ENCODE measurements around the gene AHCYL1.
A peak's percentile ranks its signal among the peaks of the same experiment; 100 is the strongest.
"Not testable (repeated sequence)": the region's sequence is repeated elsewhere in the genome, so short reads cannot be mapped to it uniquely, and the experiment has no call there.

The AHCYL1 gene

DNA sequence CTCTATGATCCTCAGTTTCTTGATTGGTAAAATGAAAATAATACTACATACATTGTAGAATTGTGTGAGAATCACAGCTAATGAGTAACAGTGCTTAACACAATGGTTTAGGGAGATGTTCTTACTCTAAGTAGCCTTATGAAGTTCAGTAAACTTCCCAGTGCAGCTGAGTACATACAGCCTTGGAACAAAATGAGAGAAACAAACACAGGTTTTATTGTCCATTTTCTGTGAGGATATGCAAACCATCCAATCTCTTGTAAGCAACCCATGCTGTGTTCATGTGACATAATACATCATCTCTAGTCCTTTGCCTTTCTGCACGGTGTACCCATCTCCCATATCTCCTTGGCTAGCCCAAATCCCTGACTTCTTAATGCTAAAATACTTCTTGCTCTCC lies 35.2 kb downstream of the AHCYL1 start:
- no peak overlapping the region for H3K4me2 ChIP-seq (ENCODE audit: low read depth, low read length, poor library complexity, severe bottlenecking)
- no peaks in the 10 kb centered on the region for H3F3A ChIP-seq (ENCODE audit: insufficient read depth)

DNA sequence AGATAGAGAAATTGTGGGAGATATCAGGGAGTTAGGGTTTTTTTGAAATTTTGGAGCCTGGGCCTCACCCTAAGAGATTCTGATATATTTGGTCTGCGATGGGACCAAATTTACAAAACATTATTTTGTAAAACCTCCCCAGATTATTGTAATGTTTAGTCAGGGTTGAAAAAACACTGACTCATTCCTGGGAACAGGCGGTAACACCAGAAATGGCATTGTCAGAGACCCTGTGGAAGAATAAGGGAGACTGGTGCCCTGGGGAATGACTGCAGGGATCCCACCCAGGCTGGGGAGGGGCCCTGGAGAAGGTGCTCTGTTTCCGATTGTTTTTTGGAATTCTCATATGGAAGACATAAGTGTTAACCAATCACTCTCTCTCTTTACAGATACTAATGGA lies 36.7 kb downstream of the AHCYL1 start:
- no peaks in the 10 kb centered on the region for H3K9me3 ChIP-seq (ENCODE audit: insufficient read depth, low read length)
- peaks cover 27% of the 10 kb centered on the region for H3K36me3 ChIP-seq (ENCODE audit: low read length)
- H3K9me2 ChIP-seq (replicated peaks; ENCODE audit: insufficient read depth, low read length), result no peaks in the 10 kb centered on the region
- no peak overlapping the region for H2AFZ ChIP-seq (ENCODE audit: low read depth, low read length, severe bottlenecking)
- no peak for TF ChIP-seq EZH2phosphoT487 (conservative IDR thresholded peaks at IDR 0.05; ENCODE audit: low read length)
- TF ChIP-seq, protein P1, sequence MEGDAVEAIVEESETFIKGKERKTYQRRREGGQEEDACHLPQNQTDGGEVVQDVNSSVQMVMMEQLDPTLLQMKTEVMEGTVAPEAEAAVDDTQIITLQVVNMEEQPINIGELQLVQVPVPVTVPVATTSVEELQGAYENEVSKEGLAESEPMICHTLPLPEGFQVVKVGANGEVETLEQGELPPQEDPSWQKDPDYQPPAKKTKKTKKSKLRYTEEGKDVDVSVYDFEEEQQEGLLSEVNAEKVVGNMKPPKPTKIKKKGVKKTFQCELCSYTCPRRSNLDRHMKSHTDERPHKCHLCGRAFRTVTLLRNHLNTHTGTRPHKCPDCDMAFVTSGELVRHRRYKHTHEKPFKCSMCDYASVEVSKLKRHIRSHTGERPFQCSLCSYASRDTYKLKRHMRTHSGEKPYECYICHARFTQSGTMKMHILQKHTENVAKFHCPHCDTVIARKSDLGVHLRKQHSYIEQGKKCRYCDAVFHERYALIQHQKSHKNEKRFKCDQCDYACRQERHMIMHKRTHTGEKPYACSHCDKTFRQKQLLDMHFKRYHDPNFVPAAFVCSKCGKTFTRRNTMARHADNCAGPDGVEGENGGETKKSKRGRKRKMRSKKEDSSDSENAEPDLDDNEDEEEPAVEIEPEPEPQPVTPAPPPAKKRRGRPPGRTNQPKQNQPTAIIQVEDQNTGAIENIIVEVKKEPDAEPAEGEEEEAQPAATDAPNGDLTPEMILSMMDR (IDR thresholded peaks at IDR 0.05; ENCODE audit: insufficient read depth, low read length, poor library complexity, severe bottlenecking), result no peak
- H3K4me3 ChIP-seq (ENCODE audit: insufficient read depth, low read length, poor library complexity, severe bottlenecking), result no peak overlapping the region
- H3K4me2 ChIP-seq (ENCODE audit: low read depth, low read length, poor library complexity, severe bottlenecking), result no peak overlapping the region
- no peaks in the 10 kb centered on the region for H3F3A ChIP-seq (ENCODE audit: insufficient read depth)
- H4K20me1 ChIP-seq (ENCODE audit: low read depth, low read length), result no peaks in the 10 kb centered on the region
- no peaks in the 10 kb centered on the region for H3K79me2 ChIP-seq (ENCODE audit: insufficient read depth, low read length)
- H3K27ac ChIP-seq (ENCODE audit: low read depth, low read length), result no peak overlapping the region
- no peaks in the 10 kb centered on the region for H3K27me3 ChIP-seq (ENCODE audit: low read length)
- H3K9ac ChIP-seq (ENCODE audit: low read length), result no peak overlapping the region

More for the DNA sequence above, 35.2 kb downstream of the AHCYL1 start:
- no peak for TF ChIP-seq EZH2phosphoT487 (conservative IDR thresholded peaks at IDR 0.05; ENCODE audit: low read length)
- TF ChIP-seq, protein P1 (IDR thresholded peaks at IDR 0.05; ENCODE audit: insufficient read depth, low read length, poor library complexity, severe bottlenecking), result no peak
- Histone ChIP-seq H3K36me3 (ENCODE audit: low read length) (peaks cover 35% of the 10 kb centered on the region), H3K27ac (ENCODE audit: low read depth, low read length) (no peak overlapping the region), H3K9me3 (ENCODE audit: insufficient read depth, low read length) (no peaks in the 10 kb centered on the region), H3K9me2 (replicated peaks; ENCODE audit: insufficient read depth, low read length) (no peaks in the 10 kb centered on the region), H2AFZ (ENCODE audit: low read depth, low read length, severe bottlenecking) (no peak overlapping the region), H4K20me1 (ENCODE audit: low read depth, low read length) (no peaks in the 10 kb centered on the region), H3K9ac (ENCODE audit: low read length) (no peak overlapping the region), H3K4me3 (ENCODE audit: insufficient read depth, low read length, poor library complexity, severe bottlenecking) (no peak overlapping the region), H3K79me2 (ENCODE audit: insufficient read depth, low read length) (no peaks in the 10 kb centered on the region), H3K27me3 (ENCODE audit: low read length) (no peaks in the 10 kb centered on the region)

DNA sequence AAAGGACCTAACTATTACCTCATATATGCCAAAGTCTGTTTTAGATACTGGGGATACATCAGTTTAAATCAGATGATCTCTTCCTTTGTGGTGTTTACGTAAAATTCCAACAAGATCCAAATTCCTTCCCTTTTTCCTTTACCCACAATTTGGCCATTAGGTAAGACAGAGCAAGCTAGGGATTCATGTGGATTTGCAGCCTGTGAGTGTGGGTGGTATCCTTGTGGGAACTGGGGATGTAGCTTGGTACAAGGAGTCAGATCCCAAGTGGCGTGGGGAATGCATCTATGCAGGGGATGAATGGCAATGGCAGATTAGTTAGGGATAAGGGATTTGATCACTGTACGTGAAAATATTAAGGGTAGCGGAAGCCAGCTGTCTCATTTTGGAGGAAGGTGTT lies 40.0 kb downstream of the AHCYL1 start:
- Histone ChIP-seq H3K9me3 (ENCODE audit: insufficient read depth, low read length) (no peaks in the 10 kb centered on the region), H3K4me3 (ENCODE audit: insufficient read depth, low read length, poor library complexity, severe bottlenecking) (no peak overlapping the region), H4K20me1 (ENCODE audit: low read depth, low read length) (no peaks in the 10 kb centered on the region), H3K27ac (ENCODE audit: low read depth, low read length) (no peak overlapping the region), H2AFZ (ENCODE audit: low read depth, low read length, severe bottlenecking) (no peak overlapping the region), H3K36me3 (ENCODE audit: low read length) (peaks cover 9% of the 10 kb centered on the region; the same call in 1 of the 2 replicates), H3K9ac (ENCODE audit: low read length) (no peak overlapping the region), H3K4me2 (ENCODE audit: low read depth, low read length, poor library complexity, severe bottlenecking) (no peak overlapping the region), H3K9me2 (replicated peaks; ENCODE audit: insufficient read depth, low read length) (no peaks in the 10 kb centered on the region), H3K27me3 (ENCODE audit: low read length) (no peaks in the 10 kb centered on the region), H3F3A (ENCODE audit: insufficient read depth) (no peaks in the 10 kb centered on the region), H3K79me2 (ENCODE audit: insufficient read depth, low read length) (no peaks in the 10 kb centered on the region)
- TF ChIP-seq EZH2phosphoT487 (conservative IDR thresholded peaks at IDR 0.05; ENCODE audit: low read length), result no peak
- TF ChIP-seq, protein P1 (IDR thresholded peaks at IDR 0.05; ENCODE audit: insufficient read depth, low read length, poor library complexity, severe bottlenecking), result no peak

DNA sequence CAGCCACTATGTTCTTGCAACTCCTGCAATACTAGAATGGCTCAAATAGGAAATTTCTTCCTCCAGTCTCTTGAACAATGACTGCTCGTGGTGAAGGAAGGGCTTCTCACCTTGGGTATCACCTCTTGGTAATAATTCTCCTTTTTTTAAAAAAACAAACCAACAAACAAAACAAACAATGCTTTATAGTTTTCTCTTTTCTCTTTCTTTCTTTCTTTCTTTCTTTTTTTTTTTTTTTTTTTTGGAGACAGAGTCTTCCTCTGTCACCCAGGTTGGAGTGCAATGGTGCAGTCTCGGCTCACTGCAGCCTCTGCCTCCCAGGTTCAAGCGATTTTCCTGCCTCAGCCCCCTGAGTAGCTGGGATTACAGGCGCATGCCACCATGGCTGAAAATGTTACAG lies 46.1 kb downstream of the AHCYL1 start:
- peak overlapping the region; percentile 35 for H3K4me3 ChIP-seq (ENCODE audit: insufficient read depth, low read length, poor library complexity, severe bottlenecking)
- H3K79me2 ChIP-seq (ENCODE audit: insufficient read depth, low read length), result peaks cover 12% of the 10 kb centered on the region
- H3K36me3 ChIP-seq (ENCODE audit: low read length); H3K27ac ChIP-seq (ENCODE audit: low read depth, low read length); H4K20me1 ChIP-seq (ENCODE audit: low read depth, low read length); H3K9me3 ChIP-seq (ENCODE audit: insufficient read depth, low read length); H3K9me2 ChIP-seq (replicated peaks; ENCODE audit: insufficient read depth, low read length); H3F3A ChIP-seq (ENCODE audit: insufficient read depth); H3K27me3 ChIP-seq (ENCODE audit: low read length): not testable (repeated sequence)
- H2AFZ ChIP-seq (ENCODE audit: low read depth, low read length, severe bottlenecking), result peak overlapping the region; percentile 89
- H3K9ac ChIP-seq (ENCODE audit: low read length), result peak overlapping the region; percentile 45
- H3K4me2 ChIP-seq (ENCODE audit: low read depth, low read length, poor library complexity, severe bottlenecking), result peak overlapping the region; percentile 67
